ENCODE measurements around the gene ZNF668.

The ZNF668 gene

GRCh38 chr16:31081428-31082351 lies 7.7 kb upstream of the ZNF668 start:
- DNase-seq (ENCODE audit: low spot score) = no peak

GRCh38 chr16:31080756-31081419 lies 6.8 kb upstream of the ZNF668 start:
- DNase-seq (ENCODE audit: low spot score) = no peak

GRCh38 chr16:31080035-31080629 lies 6.1 kb upstream of the ZNF668 start:
- DNase-seq (ENCODE audit: low spot score) = no peak

GRCh38 chr16:31079342-31079944 lies 5.4 kb upstream of the ZNF668 start:
- no peak for DNase-seq (ENCODE audit: low spot score)

GRCh38 chr16:31078597-31079341 lies 4.7 kb upstream of the ZNF668 start:
- DNase-seq (ENCODE audit: low spot score) = no peak

GRCh38 chr16:31077592-31078396 lies 3.8 kb upstream of the ZNF668 start:
- DNase-seq (ENCODE audit: low spot score) = no peak

GRCh38 chr16:31077024-31077423 lies 3.0 kb upstream of the ZNF668 start:
- DNase-seq (ENCODE audit: low spot score) = no peak

GRCh38 chr16:31076319-31076718 lies 2.3 kb upstream of the ZNF668 start:
- no peak for DNase-seq (ENCODE audit: low spot score)

- no peak for DNase-seq (ENCODE audit: low spot score)
Measured at GRCh38 chr16:31074814-31075183, 759 bp upstream of the ZNF668 start.

- DNase-seq (ENCODE audit: low spot score) = peak; percentile 86
Measured at GRCh38 chr16:31073142-31073969, 684 bp downstream of the ZNF668 start.

- DNase-seq (ENCODE audit: low spot score) = no peak
Measured at GRCh38 chr16:31072540-31073141, 1.4 kb downstream of the ZNF668 start.

- DNase-seq (ENCODE audit: low spot score) = peak; percentile 28
Measured at GRCh38 chr16:31071861-31072260, 2.2 kb downstream of the ZNF668 start.

GRCh38 chr16:31067342-31067741 lies 6.7 kb downstream of the ZNF668 start:
- DNase-seq (ENCODE audit: low spot score) = no peak

GRCh38 chr16:31064882-31065461 lies 9.1 kb downstream of the ZNF668 start:
- DNase-seq (ENCODE audit: low spot score) = no peak

- no peak for DNase-seq (ENCODE audit: low spot score)
Measured at GRCh38 chr16:31063843-31064611, 10.0 kb downstream of the ZNF668 start.

- no peak for DNase-seq (ENCODE audit: low spot score)
Measured at GRCh38 chr16:31063495-31063842, 10.6 kb downstream of the ZNF668 start.

- DNase-seq (ENCODE audit: low spot score) = no peak
Measured at GRCh38 chr16:31061813-31062440, 12.1 kb downstream of the ZNF668 start.

All from COLO829 (cell line).